Ovary (tissue), 10 donors: ENCODE results near the gene NOC3L. TPM values are rescaled to one million over a fixed set of nuclear protein-coding genes. Genes with fewer than 3 reads are reported as not detected.

Experiments
- DNase-seq, 5 donors: peaks; one replicate each; pipeline ENCODE4 v3.0.0-alpha.2; 2019 to 2020
- H3K27ac ChIP-seq, 2 donors: fragments of 200-600 bp; one replicate each; pipeline versions ENCODE4 v1.5.1 to v1.8.0; 2019 to 2022
- H3K27me3 ChIP-seq: fragments of 200-600 bp; one replicate; pipeline ENCODE4 v1.8.0; 2022
- H3K36me3 ChIP-seq: fragments of 200-600 bp; sonication (generic); one replicate; pipeline ENCODE4 v1.5.1; 2019
- H3K4me1 ChIP-seq: one replicate; pipeline ENCODE4 v1.8.1; 2013; ENCODE audit warnings: mild to moderate bottlenecking, moderate library complexity; ENCODE audit not compliant: insufficient read depth
- H3K4me3 ChIP-seq: fragments of 200-600 bp; sonication (generic); one replicate; pipeline ENCODE4 v1.5.1; 2017
- H3K9me3 ChIP-seq, 2 donors: fragments of 200-600 bp in 1 of 2; sonication (generic) in 1 of 2; one replicate each; pipeline versions ENCODE4 v1.5.1 to v1.8.1; 2013 to 2019; ENCODE audit warnings: mild to moderate bottlenecking in 1 of 2, moderate library complexity in 1 of 2
- EP300 ChIP-seq: sonication (generic); formaldehyde crosslinking; IDR thresholded peaks from one replicate; pipeline ENCODE4 v1.6.1; 2017; ENCODE audit warnings: antibody characterized with exemption
- POLR2A ChIP-seq: fragments of 450-650 bp; IDR thresholded peaks from one replicate; pipeline ENCODE4 v1.6.1; 2017; ENCODE audit warnings: antibody characterized with exemption, mild to moderate bottlenecking, moderate library complexity
- WGBS, 3 donors: extraction: QIAGEN DNeasy Blood & Tissue Kit in 1 of 3; methylation state at CpG; one replicate each; pipeline versions ENCODE4 v1.1.5 to v1.1.7; 2013 to 2017; 5-methylcytosine and 5-hydroxymethylcytosine counted together
- intact Hi-C, 4 donors: fragments of 100-400 bp; cut with DNase I; formaldehyde crosslinking; loops; one replicate each; pipeline versions ENCODE4 v1.11.0 to v1.15.1; 2022 to 2023
- long read RNA-seq, 3 donors: library from polyadenylated mRNA in 2 of 3; unstranded in 2 of 3; transcript quantifications; one replicate each; pipeline ENCODE4 v2.0.0 and lab custom pipeline, GENCODE V29; 2021 to 2026
- polyA plus RNA-seq, 2 donors: library from polyadenylated mRNA; stranded (reverse); fragments of 200-250 nt in 1 of 2; fragments of 350-450 nt in 1 of 2; fragmentation: Illumina TruSeq in 1 of 2; extraction: RNeasy Lipid Tissue Mini Kit (QIAGEN cat#74804) in 1 of 2; gene quantifications; one replicate each; pipeline ENCODE4 v1.2.3, GENCODE V29; 2013 to 2014
- total RNA-seq, 7 donors: library from RNA; depleted of rRNA in 2 of 7; stranded (reverse); fragments of >200 nt in 2 of 7; fragmentation: NEBNext Ultra II Directional in 3 of 7; extraction: Animal tissue kit (Norgen Biotek cat#: 25700) in 3 of 7; gene quantifications; one replicate each; pipeline versions ENCODE4 v1.1.0 to v1.2.4, GENCODE V29; 2016 to 2023
- TF ChIP-seq, protein P1 (sequence below), 3 donors: fragments of 450-650 bp in 2 of 3; fragments of 200-600 bp in 1 of 3; IDR thresholded peaks; one replicate each; pipeline versions ENCODE4 v1.5.1 to v1.8.0; 2016 to 2022; ENCODE audit warnings: antibody characterized with exemption in 3 of 3, mild to moderate bottlenecking in 1 of 3
- donor health status: DM: no; HTN: no; CAD: no; lungs with moderate emphysema.
- donor health status: DM: no; HTN: no; CAD: no.
- donor health status: Bipolar disorder and iron deficiency.
- donor health status: DM: yes; HTN: yes; CAD: no.
- donor health status: DM: no; HTN: no; CAD: no.
- donor health status: DM: yes; HTN: yes; CAD: no.

NOC3L gene, protein sequence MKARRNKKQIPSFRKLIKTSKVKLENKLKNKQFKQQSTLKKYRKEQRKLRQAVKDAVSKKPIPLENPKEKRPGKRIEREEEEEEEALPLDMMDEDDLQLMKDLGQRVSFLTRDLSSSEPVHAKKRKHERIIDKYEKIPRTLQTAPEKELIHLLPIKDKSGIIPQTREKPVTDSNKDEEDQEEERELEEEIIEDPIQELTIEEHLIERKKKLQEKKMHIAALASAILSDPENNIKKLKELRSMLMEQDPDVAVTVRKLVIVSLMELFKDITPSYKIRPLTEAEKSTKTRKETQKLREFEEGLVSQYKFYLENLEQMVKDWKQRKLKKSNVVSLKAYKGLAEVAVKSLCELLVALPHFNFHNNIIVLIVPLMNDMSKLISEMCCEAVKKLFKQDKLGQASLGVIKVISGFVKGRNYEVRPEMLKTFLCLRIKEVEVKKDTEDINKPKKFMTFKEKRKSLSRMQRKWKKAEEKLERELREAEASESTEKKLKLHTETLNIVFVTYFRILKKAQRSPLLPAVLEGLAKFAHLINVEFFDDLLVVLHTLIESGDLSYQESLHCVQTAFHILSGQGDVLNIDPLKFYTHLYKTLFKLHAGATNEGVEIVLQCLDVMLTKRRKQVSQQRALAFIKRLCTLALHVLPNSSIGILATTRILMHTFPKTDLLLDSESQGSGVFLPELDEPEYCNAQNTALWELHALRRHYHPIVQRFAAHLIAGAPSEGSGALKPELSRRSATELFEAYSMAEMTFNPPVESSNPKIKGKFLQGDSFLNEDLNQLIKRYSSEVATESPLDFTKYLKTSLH
- 10 to 100 TPM; 12.8 to 29.2 (median 17.3) TPM for total RNA-seq
- polyA plus RNA-seq = 10 to 100 TPM in 1 of 2 donors, 1 to 10 TPM in 1; 4.3 to 12.0 TPM
- long read RNA-seq, donor 1, partial matches to known transcripts = 15 of 15 reads
- long read RNA-seq, donor 1, other reads (novel, unspliced or antisense) = 0 of 15 reads
- long read RNA-seq, donor 2, transcript NOC3L-201 (21 exons, 3,455 nt) = major isoform, 5 of 5 reads
- long read RNA-seq, donor 2, partial matches to known transcripts = 0 of 5 reads
- long read RNA-seq, donor 2, other reads (novel, unspliced or antisense) = 0 of 5 reads
- long read RNA-seq, donor 3, transcript NOC3L-201 (21 exons, 3,455 nt) = major isoform, 23 of 30 reads
- long read RNA-seq, donor 3, partial matches to known transcripts = 1 of 30 reads
- long read RNA-seq, donor 3, other reads (novel, unspliced or antisense) = 6 of 30 reads

DNA sequence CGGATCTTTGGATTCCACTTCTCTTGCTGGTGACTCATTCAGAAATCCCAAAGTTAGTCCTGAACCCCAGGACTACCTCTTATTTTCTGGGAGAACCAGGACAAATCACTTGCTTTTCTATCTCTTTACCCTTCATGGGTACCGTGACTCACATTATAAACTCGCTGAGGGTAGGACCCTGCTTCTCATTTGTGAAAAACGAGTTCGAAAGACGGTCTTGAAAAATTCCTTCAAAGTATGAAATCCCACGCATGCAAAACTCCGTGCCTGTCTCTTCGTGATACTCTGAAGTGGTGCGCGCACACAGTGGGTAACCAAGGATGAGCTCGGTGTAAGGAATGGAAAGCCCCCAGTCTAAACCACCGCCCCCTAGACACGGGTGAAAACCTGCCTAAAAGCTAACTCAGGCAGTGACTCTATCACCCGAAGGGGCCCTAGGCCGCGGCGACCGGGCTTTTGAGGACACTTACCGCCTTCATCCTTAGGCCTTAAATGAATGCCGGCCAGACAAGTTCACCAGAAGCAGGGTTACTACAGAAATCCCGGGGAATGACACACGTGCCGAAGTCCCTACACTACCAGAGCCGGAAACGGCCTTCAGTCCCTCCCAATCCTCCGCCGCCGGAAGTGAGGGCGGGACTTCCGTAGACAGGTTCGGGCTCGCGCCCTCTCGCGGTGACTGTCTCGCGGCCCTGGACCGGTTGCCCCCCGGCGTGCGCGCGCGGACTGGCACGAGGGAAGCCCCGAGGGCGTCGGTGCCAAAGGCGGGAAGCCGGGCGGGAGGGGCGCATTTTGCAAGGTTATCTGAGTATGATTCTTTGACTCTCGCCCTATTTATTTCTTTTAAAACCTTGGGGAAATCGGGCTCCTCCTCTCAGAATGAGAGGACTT is at the start of gene NOC3L:
Gene NOC3L, minus strand, starts transcription at position 580 of the 891 bp plus-strand sequence. Its CDS starts 101 bp downstream, at position 479.
- TF ChIP-seq, protein P1, sequence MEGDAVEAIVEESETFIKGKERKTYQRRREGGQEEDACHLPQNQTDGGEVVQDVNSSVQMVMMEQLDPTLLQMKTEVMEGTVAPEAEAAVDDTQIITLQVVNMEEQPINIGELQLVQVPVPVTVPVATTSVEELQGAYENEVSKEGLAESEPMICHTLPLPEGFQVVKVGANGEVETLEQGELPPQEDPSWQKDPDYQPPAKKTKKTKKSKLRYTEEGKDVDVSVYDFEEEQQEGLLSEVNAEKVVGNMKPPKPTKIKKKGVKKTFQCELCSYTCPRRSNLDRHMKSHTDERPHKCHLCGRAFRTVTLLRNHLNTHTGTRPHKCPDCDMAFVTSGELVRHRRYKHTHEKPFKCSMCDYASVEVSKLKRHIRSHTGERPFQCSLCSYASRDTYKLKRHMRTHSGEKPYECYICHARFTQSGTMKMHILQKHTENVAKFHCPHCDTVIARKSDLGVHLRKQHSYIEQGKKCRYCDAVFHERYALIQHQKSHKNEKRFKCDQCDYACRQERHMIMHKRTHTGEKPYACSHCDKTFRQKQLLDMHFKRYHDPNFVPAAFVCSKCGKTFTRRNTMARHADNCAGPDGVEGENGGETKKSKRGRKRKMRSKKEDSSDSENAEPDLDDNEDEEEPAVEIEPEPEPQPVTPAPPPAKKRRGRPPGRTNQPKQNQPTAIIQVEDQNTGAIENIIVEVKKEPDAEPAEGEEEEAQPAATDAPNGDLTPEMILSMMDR (IDR thresholded peaks at IDR 0.05) = peak; percentile 75 to 94 (median 86)
- no peak for TF ChIP-seq POLR2A
- no peaks in the 10 kb centered on the region for H3K27me3 ChIP-seq
- intact Hi-C loops = loop anchor here in 1 of 4 donors (10.0 kb wide), 1 partner anchor 72 kb away; no protein-coding TSS in a partner anchor
- WGBS, 3 donors = 0 to 1% (median 1%) methylated on average over 54 to 55 of the region's 55 CpGs
- DNase-seq = peak; percentile 92 to 97 (median 95)
- H3K4me1 ChIP-seq = peaks cover 5% of the 10 kb centered on the region
- no peaks in the 10 kb centered on the region for H3K9me3 ChIP-seq
- H3K36me3 ChIP-seq = no peaks in the 10 kb centered on the region
- H3K27ac ChIP-seq = no peak within 1 kb of the TSS
- peak within 1 kb of the TSS; percentile 73 for H3K4me3 ChIP-seq

DNA sequence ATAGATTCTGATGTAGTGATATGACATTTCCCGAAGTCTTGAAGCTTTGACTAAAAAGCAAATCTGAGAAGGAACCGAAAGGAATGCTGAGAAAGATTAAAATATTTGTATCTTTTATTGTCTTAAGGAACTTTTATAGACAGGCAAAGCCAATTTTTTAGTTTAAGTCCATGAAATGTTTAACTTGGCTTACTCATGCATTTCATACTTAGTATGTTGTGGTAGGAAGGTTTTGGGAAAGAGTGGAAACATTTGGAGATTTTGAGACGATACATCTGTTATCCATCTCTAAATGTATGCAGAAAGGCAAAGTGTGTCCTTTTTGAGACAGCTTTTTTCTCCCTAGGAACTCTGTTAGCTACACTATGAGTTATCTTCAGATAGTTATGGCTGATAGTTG is 49.7 kb upstream of the NOC3L start:
- no peak overlapping the region for H3K4me3 ChIP-seq
- intact Hi-C loops = no loop called here
- no peaks in the 10 kb centered on the region for H3K9me3 ChIP-seq
- no peaks in the 10 kb centered on the region for H3K27me3 ChIP-seq
- 12 to 16% (median 12%) methylated on average over 3 of the region's 3 CpGs for WGBS, 3 donors
- no peak for DNase-seq
- peaks cover 5% of the 10 kb centered on the region for H3K4me1 ChIP-seq
- H3K27ac ChIP-seq = no peak overlapping the region
- no peak for TF ChIP-seq POLR2A
- no peak for TF ChIP-seq EP300
- TF ChIP-seq, protein P1 (IDR thresholded peaks at IDR 0.05) = no peak
- no peaks in the 10 kb centered on the region for H3K36me3 ChIP-seq

DNA sequence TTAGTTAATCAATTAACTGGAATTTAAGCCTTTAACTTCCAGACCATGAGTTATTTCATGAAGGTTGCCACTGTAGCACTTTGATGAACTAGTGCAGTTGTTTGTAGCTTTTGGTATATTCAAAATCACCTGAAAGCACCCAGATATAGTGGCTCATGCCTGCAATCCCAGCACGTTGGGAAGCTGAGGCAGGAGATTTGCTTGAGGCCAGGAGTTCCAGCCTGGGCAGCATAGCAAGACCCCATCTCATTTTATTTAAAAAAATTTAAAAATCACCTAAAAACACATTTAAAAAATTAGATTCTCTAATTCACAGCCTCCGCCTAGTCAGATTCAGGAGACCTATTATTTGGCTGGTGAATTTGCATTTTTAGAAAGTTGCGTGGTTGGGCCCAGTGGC is 48.6 kb upstream of the NOC3L start:
- Histone ChIP-seq H3K4me1 (peaks cover 3% of the 10 kb centered on the region), H3K4me3 (no peak overlapping the region), H3K27me3 (no peaks in the 10 kb centered on the region), H3K9me3 (no peaks in the 10 kb centered on the region), H3K27ac (no peak overlapping the region), H3K36me3 (no peaks in the 10 kb centered on the region)
- DNase-seq = no peak
- TF ChIP-seq POLR2A (no peak), EP300 (no peak)
- intact Hi-C loops = no loop called here
- WGBS, 3 donors = 94 to 96% (median 95%) methylated on average over 3 of the region's 3 CpGs

DNA sequence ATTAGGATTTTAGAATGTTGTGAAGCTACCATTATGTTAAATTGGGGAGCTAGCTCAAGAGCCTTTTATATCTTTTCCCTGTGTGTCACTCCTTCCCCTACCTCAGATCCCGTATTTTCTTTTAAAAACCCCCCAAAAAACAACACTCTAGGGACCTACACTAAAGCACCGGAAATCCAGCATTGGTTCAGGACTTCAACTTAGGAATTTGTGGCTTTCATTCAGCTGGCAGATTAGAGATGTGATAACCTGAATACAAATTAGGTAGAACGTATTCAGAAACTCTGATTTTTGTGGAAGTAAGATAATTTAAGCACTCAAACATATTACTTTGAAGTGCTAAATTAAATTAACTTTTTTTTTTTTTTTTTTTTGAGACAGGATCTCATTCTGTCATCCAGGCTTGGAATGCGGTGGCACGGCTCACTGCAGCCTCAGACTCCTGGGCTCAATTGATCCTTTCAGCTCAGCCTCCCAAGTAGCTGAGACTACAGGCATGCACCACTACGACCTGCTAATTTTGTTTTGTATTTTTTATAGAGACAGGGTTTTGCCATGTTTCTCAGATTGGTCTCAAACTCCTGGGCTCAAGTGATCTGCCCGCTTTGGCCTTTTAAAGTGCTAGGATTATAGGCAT is 46.4 kb upstream of the NOC3L start:
- intact Hi-C loops = no loop called here
- no peak for TF ChIP-seq POLR2A
- no peak overlapping the region for H3K4me3 ChIP-seq
- no peaks in the 10 kb centered on the region for H3K27me3 ChIP-seq
- H3K9me3 ChIP-seq = no peaks in the 10 kb centered on the region
- H3K27ac ChIP-seq = no peak overlapping the region
- no peak for DNase-seq
- no peaks in the 10 kb centered on the region for H3K36me3 ChIP-seq
- peaks cover 4% of the 10 kb centered on the region for H3K4me1 ChIP-seq
- WGBS, 3 donors = 84 to 88% (median 87%) methylated on average over 7 of the region's 7 CpGs
